HG02623 (cell line): ENCODE measurements around the gene FRRS1.

Source experiments
- ATAC-seq: cut with Tn5 transposase; IDR thresholded peaks from one replicate; pipeline ENCODE4 v1.9.1; 2021; ENCODE audit warnings: moderate library complexity; ENCODE audit not compliant: unreplicated experiment

Gene FRRS1

GRCh38 chr1:99677416-99677815 lies 89.0 kb downstream of the FRRS1 start:
- ATAC-seq, result no peak

GRCh38 chr1:99676876-99677275 lies 89.6 kb downstream of the FRRS1 start:
- no peak for ATAC-seq

DNA sequence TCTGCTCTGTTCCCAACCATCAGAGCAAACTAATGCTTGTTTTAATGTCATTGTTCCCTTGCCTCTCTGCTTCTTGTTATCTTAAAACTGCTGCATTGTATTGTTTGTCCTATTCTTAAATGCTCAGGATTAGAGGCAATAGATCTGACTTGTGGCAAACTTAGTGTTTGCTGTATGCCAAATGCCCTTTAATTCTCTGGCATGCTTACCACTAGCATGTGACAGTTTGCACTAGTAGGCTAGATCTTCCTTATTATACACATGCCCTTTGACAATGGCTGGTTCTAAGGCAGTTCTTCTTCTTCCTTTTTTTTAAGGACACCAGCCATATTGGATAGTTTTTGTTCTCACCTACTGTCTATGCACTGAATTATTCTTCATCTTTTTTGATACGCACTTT lies 90.4 kb downstream of the FRRS1 start:
- no peak for ATAC-seq

DNA sequence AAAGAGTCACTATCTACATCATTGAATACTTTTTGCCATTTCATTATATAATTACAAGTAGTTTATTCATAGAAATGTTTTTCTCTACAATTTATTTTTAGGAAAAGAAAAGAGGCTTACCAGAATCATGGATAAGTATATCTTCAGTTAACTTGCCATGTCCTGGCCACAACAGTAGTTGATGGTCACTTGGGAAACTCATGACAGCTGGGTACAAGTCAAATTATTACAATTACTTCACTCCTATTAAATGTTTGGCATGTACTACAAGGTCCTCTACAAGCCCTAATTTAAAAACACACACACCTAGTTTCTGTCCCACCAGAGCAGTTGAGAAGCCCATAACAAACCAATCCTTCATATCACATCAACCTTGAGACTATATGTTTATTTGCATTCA lies 91.1 kb downstream of the FRRS1 start:
- no peak for ATAC-seq

GRCh38 chr1:99674115-99675064 lies 92.0 kb downstream of the FRRS1 start:
- ATAC-seq, result no peak

DNA sequence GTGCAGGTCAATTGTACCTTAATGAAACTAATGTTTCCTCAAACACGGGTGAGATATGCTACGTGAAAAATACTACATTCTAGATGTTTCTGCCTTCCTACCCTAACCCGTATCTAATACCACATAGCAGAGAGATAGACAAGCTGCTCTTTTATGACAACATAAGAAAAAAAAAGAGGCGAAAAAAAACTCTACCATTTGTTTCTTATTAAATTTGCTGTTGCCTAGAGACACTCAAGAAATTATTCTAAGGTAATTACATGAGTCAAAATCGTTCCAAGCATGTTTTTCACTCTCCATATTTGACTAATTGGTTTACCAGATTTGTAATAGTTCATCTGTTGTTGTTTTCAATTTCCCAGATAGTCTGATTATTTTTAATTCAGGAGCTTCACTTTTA lies 93.1 kb downstream of the FRRS1 start:
- ATAC-seq, result no peak

- no peak for ATAC-seq
These were observed 93.8 kb downstream of the FRRS1 start for GRCh38 chr1:99672530-99673213.

GRCh38 chr1:99672038-99672437 lies 94.4 kb downstream of the FRRS1 start:
- no peak for ATAC-seq

DNA sequence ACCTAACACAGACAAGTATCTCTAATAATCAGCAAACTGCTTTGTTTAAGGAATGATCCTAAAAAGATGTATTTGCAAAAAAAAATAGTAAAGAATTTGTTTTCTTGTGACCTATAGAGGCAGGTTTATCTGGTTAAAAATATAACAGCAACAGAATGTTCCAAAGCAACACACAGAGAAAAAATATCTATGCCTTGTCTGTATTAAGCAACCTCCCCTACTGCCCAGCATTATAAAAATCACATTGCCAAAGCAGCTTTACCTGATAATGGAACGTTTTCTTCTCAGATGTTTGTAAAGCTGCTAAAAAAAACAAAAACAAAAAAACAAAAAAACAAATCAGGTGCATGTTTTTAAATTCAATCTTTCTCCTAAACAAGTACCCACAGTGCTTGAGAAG lies 95.9 kb downstream of the FRRS1 start:
- no peak for ATAC-seq

DNA sequence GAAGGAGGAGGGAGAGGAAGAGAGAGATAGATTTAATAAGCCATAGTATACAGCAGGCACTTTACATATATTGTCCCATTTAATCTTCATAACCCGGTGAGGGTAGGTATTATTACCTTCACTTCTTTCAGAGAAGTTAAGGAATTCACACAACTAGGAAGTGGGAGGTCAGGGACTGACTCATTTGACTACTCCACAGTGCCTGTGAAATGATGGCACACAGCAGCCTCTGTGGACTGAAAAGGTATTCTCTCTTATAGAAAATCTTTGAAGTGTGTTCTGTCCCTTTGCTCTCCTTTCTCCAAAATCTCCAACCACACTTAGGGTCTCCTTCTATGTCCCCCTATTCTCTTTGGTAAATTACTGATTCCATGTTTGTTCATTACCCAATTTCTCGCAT lies 96.6 kb downstream of the FRRS1 start:
- no peak for ATAC-seq

GRCh38 chr1:99669376-99669775 lies 97.1 kb downstream of the FRRS1 start:
- no peak for ATAC-seq

GRCh38 chr1:99665212-99665611 lies 101.2 kb downstream of the FRRS1 start:
- no peak for ATAC-seq

- no peak for ATAC-seq
These were observed 102.9 kb downstream of the FRRS1 start for GRCh38 chr1:99663501-99663900.

GRCh38 chr1:99662539-99663080 lies 103.8 kb downstream of the FRRS1 start:
- ATAC-seq, result no peak

GRCh38 chr1:99661780-99662179 lies 104.7 kb downstream of the FRRS1 start:
- ATAC-seq, result no peak

DNA sequence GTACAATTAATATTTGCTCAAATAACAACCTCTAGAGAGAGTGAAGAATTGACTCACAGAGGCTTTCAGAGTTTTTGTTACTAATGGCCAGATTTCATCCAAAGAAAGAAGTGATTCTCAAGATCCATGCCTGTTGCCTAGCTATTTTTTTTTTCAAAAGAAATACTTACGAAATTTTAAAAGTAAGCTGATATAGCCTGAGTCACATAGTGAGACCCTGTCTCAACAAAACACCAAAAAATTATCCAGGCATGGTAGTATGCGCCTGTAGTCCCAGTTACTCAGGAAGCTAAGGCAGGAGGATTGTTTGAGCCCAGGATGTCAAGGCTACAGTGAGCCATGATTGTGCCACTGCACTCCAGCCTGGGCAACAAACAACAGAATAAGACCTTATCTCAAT lies 105.9 kb downstream of the FRRS1 start:
- no peak for ATAC-seq

- ATAC-seq, result no peak
These were observed 106.7 kb downstream of the FRRS1 start for GRCh38 chr1:99659755-99660210.
